Prostate gland (tissue), 2 donors: ENCODE results near the gene KRT76. TPM values are rescaled to one million over a fixed set of nuclear protein-coding genes. Genes with fewer than 3 reads are reported as not detected.

Experiments used
- DNase-seq: peaks from one replicate; pipeline ENCODE4 v3.0.0-alpha.2; 2019; ENCODE audit warnings: low spot score
- H3K27ac ChIP-seq, 2 donors: fragments of 200-600 bp; sonication (generic); 2 replicates each; pipeline ENCODE4 v1.5.1; 2017 to 2019
- H3K27me3 ChIP-seq: fragments of 200-600 bp; sonication (generic); replicated peaks from 2 replicates; pipeline ENCODE4 v1.5.1; 2019; ENCODE audit not compliant: insufficient read depth
- H3K36me3 ChIP-seq, 2 donors: fragments of 200-600 bp; sonication (generic); 1 replicate in 1 of 2; 2 replicates in 1 of 2; pipeline versions ENCODE4 v1.5.1 to v1.8.1; 2017 to 2019
- H3K4me1 ChIP-seq: fragments of 200-600 bp; sonication (generic); replicated peaks from 2 replicates; pipeline ENCODE4 v1.5.1; 2019
- H3K4me3 ChIP-seq, 2 donors: fragments of 200-600 bp; sonication (generic); 2 replicates each; pipeline ENCODE4 v1.5.1; 2017 to 2019
- H3K9me3 ChIP-seq: fragments of 200-600 bp; sonication (generic); 2 replicates; pipeline ENCODE4 v1.5.1; 2017
- POLR2A ChIP-seq: fragments of 450-650 bp; IDR thresholded peaks from one replicate; pipeline ENCODE4 v1.6.1; 2016; ENCODE audit warnings: antibody characterized with exemption, mild to moderate bottlenecking
- POLR2AphosphoS5 ChIP-seq: sonication (generic); formaldehyde crosslinking; IDR thresholded peaks from one replicate; pipeline ENCODE4 v1.6.1; 2017; ENCODE audit warnings: antibody characterized with exemption
- WGBS: methylation state at CpG from one replicate; pipeline ENCODE4 v1.1.5; 2018; 5-methylcytosine and 5-hydroxymethylcytosine counted together
- intact Hi-C: fragments of 100-400 bp; cut with DNase I; formaldehyde crosslinking; loops from one replicate; pipeline ENCODE4 v1.14.2; 2022
- total RNA-seq, 2 donors: library from RNA; depleted of rRNA; stranded (reverse); fragments of >200 nt; gene quantifications; one replicate each; pipeline ENCODE4 v1.1.0, GENCODE V29; 2016
- TF ChIP-seq, protein P1 (sequence below), 4 experiments: fragments of 200-600 bp in 2 of 4; fragments of 450-650 bp in 2 of 4; sonication (generic) in 2 of 4; IDR thresholded peaks; 1 replicate in 3 of 4; 2 replicates in 1 of 4; pipeline ENCODE4 v1.5.1; 2016 to 2019; ENCODE audit warnings: antibody characterized with exemption in 4 of 4, mild to moderate bottlenecking in 2 of 4, moderate library complexity in 2 of 4

Gene KRT76
- total RNA-seq, 2 donors from 2014 or later, result not detected

DNA sequence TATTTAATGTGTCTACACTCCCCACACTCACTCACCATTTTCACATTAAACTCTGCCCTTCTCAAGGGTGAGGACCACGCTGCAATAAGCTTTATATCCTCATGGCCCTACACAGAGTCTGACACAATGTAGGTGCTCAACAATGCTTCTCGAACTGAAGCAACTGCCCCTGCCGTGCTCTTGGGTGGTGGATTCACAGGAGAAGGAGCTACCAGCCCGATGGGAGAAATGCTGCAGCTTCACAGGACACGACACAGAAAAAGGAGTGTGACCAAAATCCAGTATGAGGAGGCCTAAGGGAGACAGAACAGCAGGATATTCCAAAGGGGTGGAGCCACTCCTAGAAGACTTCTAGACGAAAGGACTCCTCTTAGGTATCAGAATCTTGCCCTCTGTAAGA lies 25.3 kb upstream of the KRT76 start:
- intact Hi-C loops, result no loop called here
- no peak for DNase-seq
- 74% methylated on average over 6 of the region's 6 CpGs for WGBS
- TF ChIP-seq POLR2A (no peak), POLR2AphosphoS5 (no peak)
- TF ChIP-seq, protein P1, sequence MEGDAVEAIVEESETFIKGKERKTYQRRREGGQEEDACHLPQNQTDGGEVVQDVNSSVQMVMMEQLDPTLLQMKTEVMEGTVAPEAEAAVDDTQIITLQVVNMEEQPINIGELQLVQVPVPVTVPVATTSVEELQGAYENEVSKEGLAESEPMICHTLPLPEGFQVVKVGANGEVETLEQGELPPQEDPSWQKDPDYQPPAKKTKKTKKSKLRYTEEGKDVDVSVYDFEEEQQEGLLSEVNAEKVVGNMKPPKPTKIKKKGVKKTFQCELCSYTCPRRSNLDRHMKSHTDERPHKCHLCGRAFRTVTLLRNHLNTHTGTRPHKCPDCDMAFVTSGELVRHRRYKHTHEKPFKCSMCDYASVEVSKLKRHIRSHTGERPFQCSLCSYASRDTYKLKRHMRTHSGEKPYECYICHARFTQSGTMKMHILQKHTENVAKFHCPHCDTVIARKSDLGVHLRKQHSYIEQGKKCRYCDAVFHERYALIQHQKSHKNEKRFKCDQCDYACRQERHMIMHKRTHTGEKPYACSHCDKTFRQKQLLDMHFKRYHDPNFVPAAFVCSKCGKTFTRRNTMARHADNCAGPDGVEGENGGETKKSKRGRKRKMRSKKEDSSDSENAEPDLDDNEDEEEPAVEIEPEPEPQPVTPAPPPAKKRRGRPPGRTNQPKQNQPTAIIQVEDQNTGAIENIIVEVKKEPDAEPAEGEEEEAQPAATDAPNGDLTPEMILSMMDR (IDR thresholded peaks at IDR 0.05), result no peak
- peaks cover 11% of the 10 kb centered on the region for H3K27me3 ChIP-seq
- no peaks in the 10 kb centered on the region for H3K36me3 ChIP-seq
- H3K4me1 ChIP-seq, result no peaks in the 10 kb centered on the region
- no peak overlapping the region for H3K27ac ChIP-seq
- H3K4me3 ChIP-seq, result no peak overlapping the region
- H3K9me3 ChIP-seq, result no peaks in the 10 kb centered on the region

DNA sequence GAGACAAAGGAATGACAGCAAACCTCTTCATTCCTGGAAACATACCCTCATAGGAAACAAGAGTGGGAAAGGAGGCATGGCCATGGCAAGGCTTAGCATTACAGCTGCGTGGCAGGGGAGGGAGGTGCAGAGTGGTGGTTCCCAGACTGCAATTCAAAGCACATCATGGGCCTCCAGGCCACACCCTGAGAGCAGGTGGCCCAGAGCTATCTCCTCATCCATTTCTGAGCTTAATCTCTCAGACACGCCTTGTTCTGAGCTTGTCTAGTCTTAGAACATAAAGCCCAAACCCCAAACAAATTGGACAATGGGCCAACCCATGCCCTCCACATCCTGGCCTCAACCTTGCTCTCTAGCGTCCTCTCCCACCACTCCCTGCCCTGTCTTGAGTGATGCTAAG lies 24.6 kb upstream of the KRT76 start:
- Histone ChIP-seq H3K27ac (no peak overlapping the region), H3K27me3 (peaks cover 7% of the 10 kb centered on the region), H3K4me1 (no peaks in the 10 kb centered on the region), H3K36me3 (no peaks in the 10 kb centered on the region), H3K9me3 (no peaks in the 10 kb centered on the region), H3K4me3 (no peak overlapping the region)
- no peak for TF ChIP-seq POLR2A
- TF ChIP-seq, protein P1 (IDR thresholded peaks at IDR 0.05), result no peak
- TF ChIP-seq POLR2AphosphoS5, result no peak
- intact Hi-C loops, result no loop called here
- WGBS, result 78% methylated on average over 3 of the region's 3 CpGs
- DNase-seq, result no peak

DNA sequence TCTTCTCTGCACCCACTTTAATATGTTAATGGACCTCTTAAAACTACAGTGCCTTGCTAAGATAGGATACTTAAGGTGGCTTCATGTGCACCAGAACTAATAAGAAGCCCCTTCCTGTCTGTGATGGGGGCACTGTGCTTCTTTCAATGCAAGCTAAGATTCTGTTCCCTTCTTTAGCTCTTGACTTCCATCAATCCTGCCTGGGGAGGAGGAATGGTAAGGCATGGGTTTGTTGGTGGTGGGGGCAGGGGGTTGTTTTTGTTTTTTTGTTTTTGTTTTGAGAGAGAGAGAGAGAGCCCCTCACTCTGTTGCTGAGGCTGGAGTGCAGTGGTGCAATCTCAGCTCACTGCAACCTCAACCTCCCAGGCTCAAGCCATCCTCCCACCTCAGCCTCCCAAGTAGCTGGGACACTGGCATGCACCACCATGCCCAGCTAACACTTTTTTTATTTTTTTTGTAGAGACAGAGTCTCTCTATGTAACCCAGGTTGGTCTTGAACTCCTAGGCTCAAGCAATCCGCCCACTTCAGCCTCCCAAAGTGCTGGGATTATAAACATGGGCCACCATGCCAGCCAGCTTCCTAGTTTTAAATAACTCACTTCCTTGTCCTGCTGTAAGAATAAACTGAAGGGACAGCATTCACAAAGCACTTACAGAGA lies 23.2 kb upstream of the KRT76 start:
- TF ChIP-seq POLR2A (no peak), POLR2AphosphoS5 (no peak)
- TF ChIP-seq, protein P1 (IDR thresholded peaks at IDR 0.05), result no peak
- 25% methylated on average over 1 of the region's 1 CpG for WGBS
- intact Hi-C loops, result no loop called here
- no peaks in the 10 kb centered on the region for H3K36me3 ChIP-seq
- H3K27ac ChIP-seq, result no peak overlapping the region
- no peaks in the 10 kb centered on the region for H3K4me1 ChIP-seq
- H3K4me3 ChIP-seq, result no peak overlapping the region
- H3K9me3 ChIP-seq, result no peaks in the 10 kb centered on the region
- DNase-seq, result no peak
- H3K27me3 ChIP-seq, result peaks cover under 1% of the 10 kb centered on the region

DNA sequence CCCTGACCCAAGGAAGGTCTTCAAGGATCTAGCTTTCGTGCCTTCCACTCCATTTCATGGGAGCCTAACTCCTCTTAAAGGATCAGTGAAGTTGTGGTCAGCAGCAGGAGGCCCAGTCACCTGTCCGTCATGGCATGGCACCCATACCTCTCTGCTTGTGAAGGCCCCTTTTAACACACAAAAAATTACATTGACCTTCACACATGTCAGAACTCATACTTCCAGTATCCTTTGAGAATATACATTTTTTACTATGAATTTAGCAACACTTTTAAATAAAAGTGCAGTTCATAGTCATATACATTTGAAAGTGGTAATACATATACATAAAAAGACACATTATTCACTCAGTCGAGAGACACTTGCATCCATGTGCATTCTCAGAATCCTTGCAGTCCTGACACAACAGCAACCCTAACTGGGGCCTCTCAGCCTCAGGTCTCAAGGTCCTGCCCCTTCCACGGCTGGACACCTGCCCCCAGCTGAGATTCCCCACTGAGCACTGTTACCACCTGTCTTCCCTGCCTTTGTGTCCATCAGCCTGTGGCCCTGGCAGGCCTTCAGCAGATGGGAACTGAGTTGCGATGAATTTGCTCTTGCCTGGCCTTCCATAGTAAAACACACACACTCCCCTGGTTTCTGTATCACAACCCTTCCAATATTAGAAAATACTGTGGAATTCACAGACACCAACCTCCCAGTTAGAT lies 22.5 kb upstream of the KRT76 start:
- Histone ChIP-seq H3K27me3 (no peaks in the 10 kb centered on the region), H3K4me3 (no peak overlapping the region), H3K9me3 (no peaks in the 10 kb centered on the region), H3K4me1 (no peaks in the 10 kb centered on the region), H3K36me3 (no peaks in the 10 kb centered on the region), H3K27ac (no peak overlapping the region)
- no peak for DNase-seq
- intact Hi-C loops, result no loop called here
- whole genome bisulfite sequencing, result 93% methylated on average over 5 of the region's 5 CpGs
- no peak for TF ChIP-seq POLR2AphosphoS5
- no peak for TF ChIP-seq POLR2A
- TF ChIP-seq, protein P1 (IDR thresholded peaks at IDR 0.05), result no peak
